A549 (cell line): Measurements from ENCODE around the gene JAZF1.
"Not testable (repeated sequence)": the region's sequence is repeated elsewhere in the genome, so short reads cannot be mapped to it uniquely, and the experiment has no call there.

ENCODE experiments used
- EHMT2 ChIP-seq: fragments of 200-600 bp; sonication (generic); IDR thresholded peaks from 2 replicates; pipeline ENCODE4 v1.6.1; 2016; ENCODE audit warnings: antibody characterized with exemption, low read depth, mild to moderate bottlenecking, moderate library complexity
- EP300 ChIP-seq, 2 experiments: fragments of >200 bp; sonication (Bioruptor Twin); formaldehyde crosslinking; IDR thresholded peaks; 2 replicates in 1 of 2; 3 replicates in 1 of 2; pipeline ENCODE4 v1.6.1; 2016 to 2017
- HOXA7 ChIP-seq: fragments of 250-450 bp; sonication (Bioruptor Pico); IDR thresholded peaks from 2 replicates; pipeline ENCODE4 v1.5.0; 2020; ENCODE audit warnings: mild to moderate bottlenecking, moderate library complexity
- KDM5A ChIP-seq: fragments of 200-600 bp; sonication (generic); IDR thresholded peaks from 2 replicates; pipeline ENCODE4 v1.6.1; 2016; ENCODE audit warnings: antibody characterized with exemption, mild to moderate bottlenecking
- POLR2A ChIP-seq: IDR thresholded peaks from 2 replicates; pipeline ENCODE4 v1.6.1; 2012; ENCODE audit warnings: mild to moderate bottlenecking, low read length
- REST ChIP-seq: fragments of 200-600 bp; sonication (generic); IDR thresholded peaks from 2 replicates; pipeline ENCODE4 v1.6.1; 2016; ENCODE audit warnings: antibody characterized with exemption, mild to moderate bottlenecking, moderate library complexity
- TF ChIP-seq, protein P1 (sequence below): fragments of >200 bp; sonication (Bioruptor Twin); formaldehyde crosslinking; IDR thresholded peaks from 3 replicates; pipeline ENCODE4 v1.5.1; 2016

- not testable (repeated sequence) for TF ChIP-seq EP300 (IDR thresholded peaks at IDR 0.05); EHMT2; HOXA7 (CRISPR knock-in tag); REST; POLR2A; KDM5A
- TF ChIP-seq, protein P1, sequence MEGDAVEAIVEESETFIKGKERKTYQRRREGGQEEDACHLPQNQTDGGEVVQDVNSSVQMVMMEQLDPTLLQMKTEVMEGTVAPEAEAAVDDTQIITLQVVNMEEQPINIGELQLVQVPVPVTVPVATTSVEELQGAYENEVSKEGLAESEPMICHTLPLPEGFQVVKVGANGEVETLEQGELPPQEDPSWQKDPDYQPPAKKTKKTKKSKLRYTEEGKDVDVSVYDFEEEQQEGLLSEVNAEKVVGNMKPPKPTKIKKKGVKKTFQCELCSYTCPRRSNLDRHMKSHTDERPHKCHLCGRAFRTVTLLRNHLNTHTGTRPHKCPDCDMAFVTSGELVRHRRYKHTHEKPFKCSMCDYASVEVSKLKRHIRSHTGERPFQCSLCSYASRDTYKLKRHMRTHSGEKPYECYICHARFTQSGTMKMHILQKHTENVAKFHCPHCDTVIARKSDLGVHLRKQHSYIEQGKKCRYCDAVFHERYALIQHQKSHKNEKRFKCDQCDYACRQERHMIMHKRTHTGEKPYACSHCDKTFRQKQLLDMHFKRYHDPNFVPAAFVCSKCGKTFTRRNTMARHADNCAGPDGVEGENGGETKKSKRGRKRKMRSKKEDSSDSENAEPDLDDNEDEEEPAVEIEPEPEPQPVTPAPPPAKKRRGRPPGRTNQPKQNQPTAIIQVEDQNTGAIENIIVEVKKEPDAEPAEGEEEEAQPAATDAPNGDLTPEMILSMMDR, result not testable (repeated sequence)
Observed at GRCh38 chr7:27856703-27857485, 323.7 kb downstream of the JAZF1 start.
